Stimulated activated CD4-positive, alpha-beta T cell treated with anti-CD3 and anti-CD28 coated beads, Interleukin-15, amount 100 ng/mL, for 48 hours (primary cell): ENCODE data around the gene TMEM9.

ENCODE experiments used
- DNase-seq, 2 donors: peaks; one replicate each; pipeline ENCODE4 v3.0.0-alpha.2; 2020; ENCODE audit warnings: low read depth in 2 of 2

Gene TMEM9

DNA sequence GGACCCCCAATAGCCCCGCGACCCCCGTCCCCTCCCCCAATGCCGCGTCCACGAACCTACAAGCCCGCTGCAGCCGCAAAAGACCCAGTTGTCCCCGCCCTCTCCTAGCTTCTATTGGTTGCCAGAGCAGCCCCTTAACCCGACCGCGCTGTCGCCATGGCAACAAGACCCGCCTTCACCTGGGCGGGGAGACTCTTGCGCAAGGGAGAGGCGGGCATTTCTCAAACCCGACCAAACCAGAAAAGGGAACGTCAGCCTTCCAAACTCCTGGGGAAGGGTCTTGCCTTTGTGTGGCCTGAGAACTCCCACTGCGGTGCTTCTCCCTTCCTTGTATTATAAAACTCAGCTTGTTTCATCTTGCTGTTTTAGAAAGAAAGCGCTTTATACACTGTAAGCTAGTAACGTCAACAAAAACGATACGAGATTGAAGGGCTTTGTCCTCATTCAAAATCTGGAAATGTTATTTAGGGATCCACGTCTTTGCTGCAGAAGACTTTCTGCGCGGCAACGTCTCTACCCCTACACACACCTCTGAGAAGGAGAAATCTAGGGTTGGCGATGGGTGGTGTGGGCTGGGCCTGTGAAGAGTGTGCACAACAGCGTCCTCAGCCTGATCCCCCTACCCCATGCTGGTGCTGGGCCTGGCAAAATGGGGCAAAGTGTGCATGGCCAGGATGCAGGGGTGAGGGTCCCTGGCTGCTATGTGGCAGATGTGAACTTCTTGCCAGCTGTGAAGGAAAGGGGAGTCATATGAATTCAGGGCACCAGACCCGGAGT is at the start of gene TMEM9:
Gene TMEM9 (minus strand): TSS at position 86 of the 777 bp plus-strand sequence. CDS start 551 bp downstream, outside the sequence.
- DNase-seq = peak; percentile 95 to 97

GRCh38 chr1:201198598-201198997 is 44.3 kb upstream of the TMEM9 start:
- no peak for DNase-seq

GRCh38 chr1:201194046-201194445 is 39.8 kb upstream of the TMEM9 start:
- DNase-seq = no peak

DNA sequence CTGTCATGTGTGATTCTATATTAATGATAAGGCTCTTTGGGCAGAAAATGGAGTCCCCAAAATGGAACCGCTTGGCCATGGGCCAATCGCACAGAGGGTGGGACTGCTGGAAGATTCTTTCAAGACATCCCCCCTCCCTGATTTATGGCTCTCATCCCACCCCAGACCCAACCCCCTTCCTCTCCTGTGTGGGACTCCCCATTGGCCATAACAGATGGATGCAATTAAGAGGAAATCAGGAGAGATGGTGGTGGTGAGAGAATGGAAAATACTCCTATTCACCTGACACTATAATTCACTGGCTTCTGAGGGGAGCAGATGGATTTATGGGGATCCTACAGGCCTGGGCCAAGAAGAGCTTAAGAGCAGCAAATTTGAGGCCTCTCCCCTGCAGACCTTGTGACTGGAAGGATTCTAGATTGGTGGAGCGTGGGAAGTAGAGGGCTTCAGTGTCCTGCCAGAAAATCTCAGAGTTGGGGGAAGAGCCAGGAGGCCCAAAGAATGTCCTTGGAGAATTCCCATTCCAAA is 38.1 kb upstream of the TMEM9 start:
- no peak for DNase-seq

- DNase-seq = peak; percentile 45 to 48
Measured at GRCh38 chr1:201191653-201192260, 37.5 kb upstream of the TMEM9 start.

- no peak for DNase-seq
Measured at GRCh38 chr1:201190624-201191051, 36.4 kb upstream of the TMEM9 start, which contains the start of gene IGFN1. Gene IGFN1 (plus strand): TSS chr1:201190824. CDS start chr1:201193294, 2,470 bp downstream.

DNA sequence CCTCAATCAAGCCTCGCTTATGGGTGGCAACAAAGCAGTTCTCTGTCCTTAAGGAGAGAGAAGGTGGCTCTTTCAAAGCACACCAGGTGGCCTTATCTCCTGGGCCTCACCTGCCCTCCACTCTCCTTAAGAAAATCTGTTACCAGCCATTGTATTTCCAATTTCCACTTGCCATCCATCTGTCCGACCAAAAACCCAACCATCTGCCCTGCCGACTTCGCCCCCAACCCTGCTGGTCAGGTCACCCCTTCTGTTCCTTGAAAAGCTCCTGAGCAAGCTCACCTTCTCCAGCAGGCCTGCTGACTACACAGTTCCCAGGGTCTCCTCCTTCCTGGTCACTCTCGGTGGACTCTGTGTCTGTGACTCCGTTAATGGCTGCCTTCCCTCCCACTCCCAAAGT is 35.7 kb upstream of the TMEM9 start:
- DNase-seq = no peak

DNA sequence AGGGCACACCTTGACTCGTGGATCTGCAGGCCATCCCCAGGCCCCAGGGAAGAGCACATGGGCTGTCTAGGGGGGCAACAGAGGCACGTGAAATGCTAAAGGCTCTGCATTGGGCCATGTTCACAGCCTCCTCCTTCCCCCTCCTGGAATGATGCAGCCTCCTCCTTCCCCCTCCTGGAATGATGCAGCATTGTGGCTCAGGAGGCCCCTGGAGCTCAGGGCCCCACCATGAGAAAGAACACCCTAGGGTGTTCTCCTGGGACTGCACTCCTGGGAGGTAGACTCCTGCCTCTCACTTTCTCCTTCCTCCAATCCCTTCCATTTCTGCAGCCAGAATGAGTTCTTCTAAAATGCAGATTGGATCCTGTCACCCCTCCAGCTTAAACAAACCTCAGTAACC is 34.8 kb upstream of the TMEM9 start:
- no peak for DNase-seq

GRCh38 chr1:201186192-201186591 is 31.9 kb upstream of the TMEM9 start:
- DNase-seq = no peak

- no peak for DNase-seq
Measured at GRCh38 chr1:201185527-201186128, 31.4 kb upstream of the TMEM9 start.

DNA sequence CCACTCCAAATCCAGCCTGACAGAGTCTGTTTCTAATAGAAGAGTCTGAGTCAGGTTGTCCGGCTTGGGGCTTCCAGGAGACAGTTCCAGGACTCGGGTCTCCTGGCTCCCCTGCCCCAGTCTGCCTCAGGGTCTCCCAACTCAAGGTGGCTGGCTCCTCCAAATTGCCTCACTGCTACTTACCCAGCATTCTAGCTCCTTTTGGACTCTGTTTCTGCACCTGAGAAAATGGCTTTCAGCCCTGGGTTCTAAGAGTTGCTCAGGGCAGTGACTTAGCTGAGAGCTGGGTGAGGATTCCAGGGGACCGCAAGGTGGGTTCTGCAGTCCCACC is 30.8 kb upstream of the TMEM9 start:
- no peak for DNase-seq

GRCh38 chr1:201184307-201185122 is 30.2 kb upstream of the TMEM9 start:
- no peak for DNase-seq

- no peak for DNase-seq
Measured at GRCh38 chr1:201183753-201184152, 29.5 kb upstream of the TMEM9 start.

- DNase-seq = no peak
Measured at GRCh38 chr1:201183209-201183608, 28.9 kb upstream of the TMEM9 start.

DNA sequence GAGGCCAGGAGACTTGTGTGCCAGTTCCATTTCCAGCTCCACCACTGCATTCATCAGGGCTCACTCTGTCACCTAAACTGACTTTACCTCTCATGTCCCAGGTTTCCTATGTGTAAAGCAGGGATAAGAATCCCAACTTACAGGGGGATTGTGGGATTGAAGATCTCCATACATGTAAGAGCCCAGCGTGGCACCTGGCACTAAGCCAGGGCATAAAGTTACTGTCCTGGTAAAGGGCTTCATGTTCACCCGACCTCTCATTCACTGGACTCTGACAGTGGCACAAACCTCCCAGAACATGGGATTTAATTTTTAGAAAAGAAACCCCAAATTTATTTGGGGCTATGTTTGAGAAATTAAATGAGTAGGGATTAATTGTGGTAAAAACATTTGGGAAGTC is 27.5 kb upstream of the TMEM9 start:
- no peak for DNase-seq

GRCh38 chr1:201181323-201181722 is 27.0 kb upstream of the TMEM9 start:
- no peak for DNase-seq

GRCh38 chr1:201180901-201181300 is 26.6 kb upstream of the TMEM9 start:
- no peak for DNase-seq

DNA sequence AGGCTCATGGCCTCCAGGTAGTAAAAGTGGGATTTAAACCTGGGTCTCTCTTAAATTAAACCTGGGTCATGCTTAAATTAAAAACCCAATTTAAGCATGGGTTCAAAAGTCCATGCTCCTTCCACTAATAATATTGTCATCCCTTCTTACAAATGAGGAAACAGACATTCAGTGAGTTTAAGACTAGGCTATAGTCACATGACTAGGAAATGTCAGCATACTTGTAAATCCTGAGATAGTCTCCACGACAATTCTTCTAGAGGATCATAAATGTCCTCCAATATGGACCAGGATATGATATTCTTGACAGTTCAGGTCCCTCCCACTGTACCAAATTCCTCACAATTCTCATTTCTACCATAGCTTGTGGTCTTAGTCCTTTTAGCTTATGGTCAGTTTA is 25.9 kb upstream of the TMEM9 start:
- DNase-seq = no peak

DNA sequence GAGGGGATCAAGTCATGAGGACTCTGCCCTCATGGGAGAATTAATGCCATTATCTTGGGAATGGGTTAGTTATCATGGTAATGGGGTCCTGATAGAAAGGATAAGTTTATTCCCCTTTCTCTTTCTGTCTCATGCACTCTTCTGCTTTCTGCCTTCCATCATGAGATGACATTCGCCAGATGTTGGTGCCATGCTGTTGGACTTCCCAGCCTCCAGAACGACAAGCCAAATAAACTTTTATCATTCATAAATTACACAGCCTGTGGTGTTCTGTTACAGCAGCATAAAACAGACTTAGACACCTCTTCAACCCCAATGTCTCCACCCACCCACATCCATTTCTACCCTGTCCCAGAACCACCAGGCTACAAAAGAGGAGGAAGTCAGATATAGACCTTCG is 24.4 kb upstream of the TMEM9 start:
- no peak for DNase-seq

DNA sequence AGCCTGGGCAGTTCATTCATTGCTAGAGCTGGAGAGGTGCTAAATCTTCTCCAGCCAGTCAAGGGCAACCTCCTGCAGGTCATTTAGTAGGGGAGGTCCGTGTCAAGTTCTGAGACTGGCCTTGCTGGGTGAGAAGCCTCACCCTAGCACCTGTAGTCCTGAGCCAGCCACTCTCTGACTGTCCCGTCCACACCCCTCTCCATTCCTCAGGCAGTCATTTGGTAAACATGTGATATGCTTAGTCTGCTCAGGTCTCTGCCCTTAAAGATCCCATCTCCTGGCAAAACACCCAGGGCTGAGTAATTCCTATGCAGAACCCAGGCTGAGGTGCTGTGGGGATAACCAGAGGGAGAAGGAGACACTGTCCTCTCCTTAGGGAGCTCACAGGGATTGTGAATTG is 22.7 kb upstream of the TMEM9 start:
- no peak for DNase-seq

DNA sequence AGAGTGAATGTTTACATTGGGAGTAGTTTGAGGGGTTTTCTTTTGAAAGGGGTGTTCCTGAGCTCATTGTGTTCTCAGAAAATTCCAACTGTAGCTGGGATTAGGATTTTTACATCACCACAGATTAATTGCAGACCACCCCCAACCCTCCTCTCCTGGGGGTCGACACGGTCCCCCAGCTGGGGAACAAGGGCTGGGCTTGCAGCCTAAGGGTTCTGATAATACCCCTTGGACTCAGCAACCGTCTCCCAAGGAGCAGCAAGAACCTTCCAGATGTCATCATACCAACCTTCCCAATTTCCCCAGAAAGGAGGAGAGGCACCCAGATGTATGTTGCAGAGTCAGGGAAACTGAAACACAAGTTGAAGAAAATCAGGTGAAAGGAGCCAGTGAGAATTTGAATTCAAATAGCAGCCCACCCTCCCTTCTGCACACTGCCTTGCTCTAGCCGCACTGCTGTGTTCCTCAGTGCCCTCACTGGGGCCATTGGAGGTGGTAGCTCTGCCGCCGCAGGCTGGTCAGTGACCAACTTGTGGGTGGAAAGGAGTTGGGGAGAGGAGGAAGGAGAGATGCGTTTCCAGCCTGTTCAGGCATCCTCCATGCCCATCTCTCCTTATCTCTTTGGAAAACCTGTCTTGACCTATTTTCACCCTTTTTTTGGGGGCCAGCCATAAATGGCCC is 21.7 kb upstream of the TMEM9 start:
- DNase-seq = no peak
